Thyroid gland (tissue), 4 donors: Measurements from ENCODE around the gene NME8.

ENCODE experiments used
- CTCF ChIP-seq, 6 experiments: fragments of 200-600 bp in 3 of 6; fragments of 450-650 bp in 3 of 6; sonication (generic) in 3 of 6; IDR thresholded peaks; one replicate each; pipeline ENCODE4 v1.5.1; 2016 to 2019; ENCODE audit warnings: antibody characterized with exemption in 6 of 6, mild to moderate bottlenecking in 2 of 6, inconsistent platforms in 1 of 6, moderate library complexity in 1 of 6
- POLR2A ChIP-seq, 2 donors: fragments of 450-650 bp; IDR thresholded peaks; one replicate each; pipeline ENCODE4 v1.6.1; 2017; ENCODE audit warnings: antibody characterized with exemption in 2 of 2, mild to moderate bottlenecking in 2 of 2, moderate library complexity in 1 of 2

- no peak for TF ChIP-seq POLR2A (IDR thresholded peaks at IDR 0.05)
- peak in 1 of 6 experiments; percentile 10 for TF ChIP-seq CTCF (IDR thresholded peaks at IDR 0.05)
Measured at GRCh38 chr7:37916017-37916672, 67.7 kb downstream of the NME8 start.
